PC-3 (cell line): ENCODE results near the gene GOLT1A. TPM values are rescaled to one million over a fixed set of nuclear protein-coding genes. Genes with fewer than 3 reads are reported as not detected.

ENCODE experiments used
- ATAC-seq: fragments of 200-7000 bp; cut with Tn5 transposase; 2 replicates; pipeline ENCODE4 v1.9.1; 2020; ENCODE audit warnings: mild to moderate bottlenecking, moderate library complexity
- BruUV-seq: library from RNA; stranded (reverse); fragments of 400-500 nt; replicated peaks from 2 replicates; lab custom pipeline; 2021; lab: Mats Ljungman, UMichigan
- CTCF ChIA-PET: fragments of 300-600 bp; sonication (Branson Sonifier 250); formaldehyde crosslinking; loops from one replicate; lab custom pipeline; 2022; ENCODE audit warnings: antibody characterized with exemption; lab: Charles Lee
- POLR2A ChIA-PET: fragments of 300-600 bp; sonication (Branson Sonifier 250); formaldehyde crosslinking; loops from one replicate; lab custom pipeline; 2022; ENCODE audit warnings: antibody characterized with exemption; ENCODE audit not compliant: unreplicated experiment; lab: Charles Lee
- DNase-seq: peaks from one replicate; pipeline ENCODE4 v3.0.0-alpha.2; 2015
- H2AFZ ChIP-seq: fragments of 300-600 bp; sonication (generic); 2 replicates; pipeline ENCODE4 v1.6.0; 2016; ENCODE audit warnings: antibody characterized with exemption, low read length
- H3F3A ChIP-seq: fragments of 300-600 bp; sonication (generic); one replicate; pipeline ENCODE4 v1.6.0; 2017; ENCODE audit warnings: antibody characterized with exemption, low read length, control low read depth, mild to moderate bottlenecking; ENCODE audit not compliant: unreplicated experiment
- H3K27ac ChIP-seq: fragments of 300-600 bp; sonication (generic); 2 replicates; pipeline ENCODE4 v1.5.1; 2016; ENCODE audit warnings: mild to moderate bottlenecking, low read length
- H3K27me3 ChIP-seq: fragments of 300-600 bp; sonication (generic); 2 replicates; pipeline ENCODE4 v1.6.1; 2016; ENCODE audit warnings: low read length, mixed read lengths
- H3K36me3 ChIP-seq: fragments of 300-600 bp; sonication (generic); 2 replicates; pipeline ENCODE4 v1.6.1; 2016; ENCODE audit warnings: low read depth, mixed run types, low read length, mixed read lengths
- H3K4me1 ChIP-seq: fragments of 300-600 bp; sonication (generic); 2 replicates; pipeline ENCODE4 v1.5.1; 2016; ENCODE audit warnings: low read length; ENCODE audit not compliant: insufficient read depth
- H3K4me2 ChIP-seq: fragments of 300-600 bp; sonication (generic); 2 replicates; pipeline ENCODE4 v1.6.0; 2016; ENCODE audit warnings: low read length
- H3K4me3 ChIP-seq: fragments of 300-600 bp; sonication (generic); 2 replicates; pipeline ENCODE4 v1.5.1; 2016; ENCODE audit warnings: mild to moderate bottlenecking, low read length, mixed read lengths
- H3K79me2 ChIP-seq: fragments of 300-600 bp; sonication (generic); 2 replicates; pipeline ENCODE4 v1.6.1; 2017; ENCODE audit warnings: low read length, mixed read lengths
- H3K9ac ChIP-seq: fragments of 300-600 bp; sonication (generic); 2 replicates; pipeline ENCODE4 v1.6.0; 2016; ENCODE audit warnings: mild to moderate bottlenecking, low read length
- H3K9me2 ChIP-seq: fragments of 300-600 bp; sonication (generic); replicated peaks from 2 replicates; pipeline ENCODE4 v1.6.1; 2016; ENCODE audit warnings: mixed run types, low read length, mixed read lengths
- H3K9me3 ChIP-seq: fragments of 300-600 bp; sonication (generic); 2 replicates; pipeline ENCODE4 v1.6.1; 2016; ENCODE audit warnings: low read length, mixed read lengths
- H4K20me1 ChIP-seq: fragments of 300-600 bp; sonication (generic); 2 replicates; pipeline ENCODE4 v1.6.1; 2016; ENCODE audit warnings: low read length, mixed read lengths
- CTCF ChIP-seq: fragments of 300-600 bp; sonication (generic); conservative IDR thresholded peaks from 2 replicates; pipeline ENCODE4 v1.5.1; 2017; ENCODE audit warnings: antibody characterized with exemption, low read depth, mild to moderate bottlenecking, low read length
- EZH2 ChIP-seq: fragments of 300-600 bp; sonication (generic); IDR thresholded peaks from one replicate; pipeline ENCODE4 v1.6.1; 2017; ENCODE audit warnings: antibody characterized with exemption, mild to moderate bottlenecking, low read length; ENCODE audit not compliant: unreplicated experiment
- EZH2phosphoT487 ChIP-seq: fragments of 300-600 bp; sonication (generic); IDR thresholded peaks from 2 replicates; pipeline ENCODE4 v1.6.1; 2018; ENCODE audit warnings: mild to moderate bottlenecking, antibody characterized with exemption, low read length, borderline replicate concordance
- intact Hi-C: fragments of 100-400 bp; cut with micrococcal nuclease; formaldehyde crosslinking; loops from 2 replicates; pipeline ENCODE4 v1.9.0; 2023
- total RNA-seq: library from RNA; depleted of rRNA; stranded (reverse); fragments of >200 nt; gene quantifications from 2 replicates; pipeline ENCODE4 v1.2.3, GENCODE V29; 2014

Gene GOLT1A
- total RNA-seq, 1 experiment from 2014 or later, result 13.3 TPM

GRCh38 chr1:204212715-204213114 lies 1.1 kb downstream of the GOLT1A start:
- H3K4me1 ChIP-seq, result peaks cover 3% of the 10 kb centered on the region; the same call in 1 of the 2 replicates
- TF ChIP-seq EZH2 (no peak), EZH2phosphoT487 (no peak), CTCF (no peak)
- H3K4me2 ChIP-seq, result no peak overlapping the region
- no peak overlapping the region for H2AFZ ChIP-seq
- no peaks in the 10 kb centered on the region for H3F3A ChIP-seq
- no peak overlapping the region for H3K4me3 ChIP-seq
- no peak overlapping the region for H3K27ac ChIP-seq
- ATAC-seq (no peak), DNase-seq (no peak)
- no peak overlapping the region for H3K9ac ChIP-seq
- no TSS peak for BruUV-seq
- POLR2A ChIA-PET, result no interaction called here
- intact Hi-C loops, result no loop called here
- no peaks in the 10 kb centered on the region for H3K27me3 ChIP-seq
- CTCF ChIA-PET, result no interaction called here
- H3K79me2 ChIP-seq, result no peaks in the 10 kb centered on the region
- no peaks in the 10 kb centered on the region for H4K20me1 ChIP-seq
- H3K9me3 ChIP-seq, result no peaks in the 10 kb centered on the region
- no peaks in the 10 kb centered on the region for H3K9me2 ChIP-seq
- H3K36me3 ChIP-seq, result no peaks in the 10 kb centered on the region

GRCh38 chr1:204211046-204211445 lies 2.7 kb downstream of the GOLT1A start:
- H3K4me3 ChIP-seq, result no peak overlapping the region
- no peaks in the 10 kb centered on the region for H3K79me2 ChIP-seq
- no peak overlapping the region for H2AFZ ChIP-seq
- no peaks in the 10 kb centered on the region for H3K9me3 ChIP-seq
- no peak overlapping the region for H3K27ac ChIP-seq
- intact Hi-C loops, result no loop called here
- no peaks in the 10 kb centered on the region for H3F3A ChIP-seq
- no peaks in the 10 kb centered on the region for H3K9me2 ChIP-seq
- DNase-seq, result no peak
- no peaks in the 10 kb centered on the region for H3K36me3 ChIP-seq
- ChIA-PET CTCF (interaction anchor here (0.7 kb wide), 1 partner anchor 54 kb away, joined by 7 read pairs; no protein-coding TSS in a partner anchor), POLR2A (no interaction called here)
- no peak overlapping the region for H3K9ac ChIP-seq
- ATAC-seq, result no peak
- H3K4me1 ChIP-seq, result peaks cover 14% of the 10 kb centered on the region
- H3K27me3 ChIP-seq, result no peaks in the 10 kb centered on the region
- no TSS peak for BruUV-seq
- no peak overlapping the region for H3K4me2 ChIP-seq
- no peaks in the 10 kb centered on the region for H4K20me1 ChIP-seq
- no peak for TF ChIP-seq EZH2phosphoT487
- TF ChIP-seq EZH2, result no peak
- no peak for TF ChIP-seq CTCF

- H3F3A ChIP-seq, result no peaks in the 10 kb centered on the region
- TF ChIP-seq CTCF (peak; percentile 99), EZH2 (no peak)
- CTCF ChIA-PET, result interaction anchor here (0.5 to 2.8 kb wide), 10 partner anchors 9 to 415 kb away, joined by 3 to 28 read pairs (median 4); partner anchors contain the start of gene ETNK2
- H3K27me3 ChIP-seq, result no peaks in the 10 kb centered on the region
- BruUV-seq, result no TSS peak
- H3K4me1 ChIP-seq, result peaks cover 22% of the 10 kb centered on the region
- peak overlapping the region; percentile 60 for H2AFZ ChIP-seq
- no peaks in the 10 kb centered on the region for H3K9me2 ChIP-seq
- DNase-seq (peak; percentile 81), ATAC-seq (peak; percentile 96)
- intact Hi-C loops, result loop anchor here (1.0 to 2.0 kb wide), 3 partner anchors 45 to 346 kb away; partner anchors contain the start of gene SNRPE
- no peaks in the 10 kb centered on the region for H3K36me3 ChIP-seq
- no peak overlapping the region for H3K27ac ChIP-seq
- H3K4me3 ChIP-seq, result no peak overlapping the region
- H3K9me3 ChIP-seq, result no peaks in the 10 kb centered on the region
- POLR2A ChIA-PET, result no interaction called here
- no peaks in the 10 kb centered on the region for H4K20me1 ChIP-seq
- H3K79me2 ChIP-seq, result no peaks in the 10 kb centered on the region
- peak overlapping the region; percentile 45 for H3K4me2 ChIP-seq
- no peak overlapping the region for H3K9ac ChIP-seq
Observed at GRCh38 chr1:204207136-204207616, 6.6 kb downstream of the GOLT1A start.
